Measurements from ENCODE around the gene MCUB. TPM values are rescaled to one million over a fixed set of nuclear protein-coding genes. Genes with fewer than 3 reads are reported as not detected.

MCUB gene
- polyA plus RNA-seq, 2 of the 4 experiments (the other 2 are of a cell fraction) = 14.6 to 21.9 TPM

DNA sequence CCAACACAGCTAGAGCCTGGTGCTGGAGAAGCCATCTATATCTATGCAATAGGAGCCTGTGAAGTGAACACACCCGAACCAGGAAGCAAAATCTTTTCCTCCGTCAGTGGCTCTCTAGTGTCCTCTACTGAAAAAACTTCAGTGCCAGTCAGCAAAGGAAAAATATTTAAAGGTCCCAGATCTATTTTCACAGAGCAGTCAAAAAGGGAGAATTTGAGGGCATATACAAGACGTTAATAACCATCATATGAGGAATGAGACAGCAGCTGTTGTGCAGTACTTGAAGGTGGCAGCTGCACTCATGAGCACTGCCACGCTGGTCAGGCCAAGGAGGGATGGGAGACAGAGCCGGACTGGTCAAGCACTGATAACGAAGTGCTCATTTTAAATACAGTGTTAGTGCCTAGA lies 14.4 kb downstream of the MCUB start (continued):
- TF ChIP-seq, protein P1, sequence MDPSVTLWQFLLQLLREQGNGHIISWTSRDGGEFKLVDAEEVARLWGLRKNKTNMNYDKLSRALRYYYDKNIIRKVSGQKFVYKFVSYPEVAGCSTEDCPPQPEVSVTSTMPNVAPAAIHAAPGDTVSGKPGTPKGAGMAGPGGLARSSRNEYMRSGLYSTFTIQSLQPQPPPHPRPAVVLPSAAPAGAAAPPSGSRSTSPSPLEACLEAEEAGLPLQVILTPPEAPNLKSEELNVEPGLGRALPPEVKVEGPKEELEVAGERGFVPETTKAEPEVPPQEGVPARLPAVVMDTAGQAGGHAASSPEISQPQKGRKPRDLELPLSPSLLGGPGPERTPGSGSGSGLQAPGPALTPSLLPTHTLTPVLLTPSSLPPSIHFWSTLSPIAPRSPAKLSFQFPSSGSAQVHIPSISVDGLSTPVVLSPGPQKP (IDR thresholded peaks at IDR 0.05; ENCODE audit: low read depth, low read length) = no peak
- no peak for TF ChIP-seq ESRRA (IDR thresholded peaks at IDR 0.05; ENCODE audit: borderline replicate concordance, low read length)

DNA sequence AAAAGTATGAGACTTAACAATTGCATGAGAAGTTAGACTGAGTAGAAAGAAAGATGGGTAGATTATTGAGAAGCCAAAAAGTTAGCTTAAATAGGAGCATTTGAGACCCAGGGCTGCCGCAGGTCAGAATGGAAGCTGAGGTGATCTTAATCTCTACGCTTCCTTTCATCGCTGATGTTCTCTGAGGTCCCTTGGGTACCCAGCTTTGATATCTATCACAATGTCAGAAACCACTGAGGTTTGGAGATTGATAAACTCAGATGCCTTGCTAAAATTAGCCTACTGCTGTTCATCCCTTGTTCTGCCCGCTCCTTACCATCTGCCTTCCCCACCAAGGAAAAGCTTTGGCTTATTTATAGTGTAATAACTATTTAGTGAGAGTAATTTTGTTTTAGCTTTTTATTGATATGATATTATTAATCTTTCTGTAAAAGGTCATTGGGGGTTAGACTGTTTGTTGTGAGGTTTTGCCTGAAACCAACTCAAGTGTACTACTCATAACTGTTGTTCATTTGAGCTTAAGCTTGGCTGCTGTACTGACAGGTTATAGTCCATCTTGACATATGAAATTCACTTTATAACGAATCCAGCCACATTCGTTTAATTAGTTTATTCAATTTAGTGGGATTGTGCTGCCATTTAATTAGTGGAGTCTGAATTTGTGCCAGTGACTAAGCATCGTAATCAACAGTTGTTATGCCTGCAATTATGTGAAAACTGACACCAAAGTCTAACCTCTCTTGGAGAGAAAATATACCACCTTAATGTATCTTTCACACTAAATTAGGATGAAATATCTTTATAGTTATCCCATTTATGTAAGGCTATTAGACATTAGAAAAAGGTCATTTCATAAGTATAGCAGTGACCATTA lies 15.1 kb downstream of the MCUB start:
- CTCF ChIA-PET = interaction anchor here (0.7 to 1.5 kb wide), 4 partner anchors 11 to 736 kb away, joined by 3 read pairs; no protein-coding TSS in a partner anchor
- POLR2A ChIA-PET = no interaction called here
- TF ChIP-seq EP300 (IDR thresholded peaks at IDR 0.05) (no peak), RFX5 (IDR thresholded peaks at IDR 0.05) (no peak), HES2 (IDR thresholded peaks at IDR 0.05) (no peak), CHD2 (IDR thresholded peaks at IDR 0.05; ENCODE audit: low read length, partially characterized antibody) (no peak)
- Histone ChIP-seq H3K4me1 (no peaks in the 10 kb centered on the region), H3K27ac (no peak overlapping the region), H3K4me2 (no peak overlapping the region), H3K4me3 (no peak overlapping the region), H3K9me3 (no peaks in the 10 kb centered on the region)
- ATAC-seq (no peak), FAIRE-seq (no peak), DNase-seq (ENCODE audit: low read depth in 1 of 2, low spot score in 1 of 2) (no peak)
- 90% methylated on average over 7 of the region's 7 CpGs for WGBS (ENCODE audit: missing lambda C conversion rate)

- DNase-seq (ENCODE audit: low read depth in 1 of 2, low spot score in 1 of 2) (no peak), ATAC-seq (no peak), FAIRE-seq (no peak)
- Histone ChIP-seq H3K4me2 (no peak overlapping the region), H3K27ac (no peak overlapping the region), H3K9me3 (no peaks in the 10 kb centered on the region), H3K4me3 (no peak overlapping the region), H3K4me1 (no peaks in the 10 kb centered on the region)
- ChIA-PET POLR2A (no interaction called here), CTCF (no interaction called here)
- WGBS (ENCODE audit: missing lambda C conversion rate) = 91% methylated on average over 2 of the region's 2 CpGs
- TF ChIP-seq HDAC2 (IDR thresholded peaks at IDR 0.05) (no peak), GATA3 (IDR thresholded peaks at IDR 0.05; ENCODE audit: borderline replicate concordance) (no peak), CEBPB (IDR thresholded peaks at IDR 0.05) (no peak), HES2 (IDR thresholded peaks at IDR 0.05) (no peak), REST (IDR thresholded peaks at IDR 0.05) (no peak), MYC (IDR thresholded peaks at IDR 0.05; ENCODE audit: borderline replicate concordance, low read length) (no peak), RFX5 (IDR thresholded peaks at IDR 0.05) (no peak), ZSCAN20 (CRISPR knock-in tag; IDR thresholded peaks at IDR 0.05) (no peak), RNF2 (IDR thresholded peaks at IDR 0.05; ENCODE audit: borderline replicate concordance, low read depth) (no peak), CTCF (IDR thresholded peaks at IDR 0.05) (no peak), EHF (CRISPR knock-in tag; IDR thresholded peaks at IDR 0.05) (no peak)
Observed at GRCh38 chr4:109576462-109576861, 16.4 kb downstream of the MCUB start.

Data from A549 (cell line).